ENCODE data around the gene DLK1.
A peak's percentile ranks its signal among the peaks of the same experiment; 100 is the strongest.

DLK1 gene

DNA sequence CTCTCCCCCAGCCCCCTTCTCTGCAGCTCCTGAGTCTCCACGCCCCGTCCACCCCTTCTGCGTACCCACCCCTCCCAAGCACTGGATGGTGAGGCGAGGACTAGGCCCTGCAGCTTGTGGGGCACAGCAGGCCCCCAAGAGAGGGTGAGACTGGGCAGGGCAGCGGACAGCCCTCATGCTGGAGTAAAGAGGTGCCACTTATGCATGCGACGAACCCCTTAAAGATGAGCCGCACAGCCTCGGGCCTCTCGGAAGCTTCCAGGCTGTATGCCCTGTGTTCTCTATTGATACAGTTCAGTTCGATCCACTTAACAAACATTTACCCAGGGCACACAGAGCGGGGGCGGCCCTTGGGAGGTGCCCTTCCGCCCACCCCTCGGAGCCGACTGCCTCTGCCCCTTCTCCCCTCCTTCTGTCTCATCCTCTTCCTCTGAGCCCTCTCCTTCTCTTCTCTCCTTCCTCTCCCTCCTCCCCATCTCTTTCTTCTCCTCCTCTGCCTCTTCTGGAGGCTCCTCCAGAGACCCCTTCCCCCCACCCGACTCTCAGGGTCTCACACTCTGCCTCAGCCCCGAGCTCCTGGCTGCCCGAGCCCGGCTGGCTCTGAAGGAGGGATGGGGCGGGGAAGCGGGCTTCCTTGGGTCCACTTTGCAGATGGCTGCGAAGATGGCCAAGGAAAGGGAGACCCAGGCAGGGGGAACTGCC is 32.7 kb upstream of the DLK1 start:
- no peak for DNase-seq (ENCODE audit: low read depth in 2 of 2)

GRCh38 chr14:100694579-100695422 is 31.9 kb upstream of the DLK1 start:
- DNase-seq (ENCODE audit: low read depth in 2 of 2) = no peak

- DNase-seq (ENCODE audit: low read depth in 2 of 2) = no peak
These were observed 31.3 kb upstream of the DLK1 start for GRCh38 chr14:100695423-100695738.

GRCh38 chr14:100696008-100696407 is 30.7 kb upstream of the DLK1 start:
- DNase-seq (ENCODE audit: low read depth in 2 of 2) = no peak

DNA sequence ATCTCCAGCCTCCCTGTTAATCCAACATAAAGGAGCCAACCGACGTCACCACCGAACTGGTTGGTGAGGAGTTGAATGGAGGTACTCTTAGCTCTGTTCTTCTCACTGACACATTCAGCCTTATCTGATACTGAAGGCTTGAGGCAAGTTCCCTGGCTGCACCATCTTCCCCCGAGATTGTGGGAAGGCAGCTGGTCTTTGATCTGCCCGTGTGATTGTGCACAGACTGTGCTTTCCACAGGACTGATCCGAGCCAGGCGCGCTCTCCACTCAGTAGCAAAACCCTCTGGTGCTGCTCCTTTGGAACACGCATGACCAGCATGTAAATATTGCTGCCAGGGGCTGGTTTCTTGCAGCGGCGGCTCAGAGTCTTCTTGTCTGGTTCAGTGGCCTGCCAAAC is 30.1 kb upstream of the DLK1 start:
- DNase-seq (ENCODE audit: low read depth in 2 of 2) = no peak

DNA sequence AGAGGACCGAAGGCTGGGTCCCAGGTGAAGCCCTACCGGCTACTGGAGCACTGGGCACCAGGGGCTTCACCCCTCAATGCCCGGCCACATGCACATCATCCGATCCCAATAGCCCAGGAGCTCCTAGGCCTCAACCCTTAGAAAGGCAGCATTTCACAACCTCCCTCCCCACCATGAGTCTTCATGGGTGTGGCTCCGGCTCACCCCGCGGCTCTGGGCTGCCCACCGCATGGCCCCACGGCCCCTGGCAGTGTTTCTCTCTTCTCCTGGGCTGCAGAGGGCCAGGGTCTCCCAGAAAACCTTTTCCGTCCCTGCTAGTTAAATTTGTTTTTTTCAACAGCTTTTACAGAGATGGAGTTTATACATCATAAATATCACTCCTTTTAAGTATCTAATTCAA is 28.6 kb upstream of the DLK1 start:
- DNase-seq (ENCODE audit: low read depth in 2 of 2) = no peak

DNA sequence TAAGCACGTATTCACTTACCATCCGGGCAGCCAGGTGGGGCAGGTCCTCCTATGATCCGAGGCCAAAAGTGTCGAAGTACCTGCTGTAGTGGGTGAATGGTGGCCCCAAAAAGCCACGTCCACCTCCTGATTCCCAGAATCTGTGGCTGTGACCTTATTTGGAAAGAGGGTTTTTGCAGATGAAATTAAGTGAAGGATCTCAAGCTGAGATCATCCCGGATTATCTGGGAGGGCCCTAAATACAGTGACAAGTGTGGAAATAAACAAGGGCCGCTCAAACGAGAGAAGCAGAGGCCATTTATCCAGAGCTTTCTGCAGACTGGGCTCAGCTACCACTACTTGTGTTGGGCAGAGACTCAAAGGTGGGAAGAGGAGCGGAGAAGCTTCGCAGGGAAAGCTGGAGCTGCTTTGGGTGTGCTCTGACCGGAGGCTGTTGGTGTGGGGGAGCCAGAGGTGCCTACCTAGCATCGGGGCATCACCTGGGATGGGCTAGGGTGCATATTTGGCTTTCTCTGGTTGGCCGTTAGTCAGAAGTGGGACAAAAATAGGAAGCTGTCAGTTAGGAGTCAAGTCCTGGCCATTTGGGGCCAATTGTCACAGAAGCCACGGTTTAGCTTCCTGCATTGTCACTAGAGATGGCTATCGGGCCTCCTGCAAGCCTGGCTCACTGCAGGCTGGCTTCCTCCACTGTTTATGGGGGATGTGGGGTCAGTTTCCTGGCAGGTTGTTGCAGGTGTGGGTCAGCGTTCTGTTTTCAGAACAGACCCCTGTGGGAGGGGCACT is 27.8 kb upstream of the DLK1 start:
- no peak for DNase-seq (ENCODE audit: low read depth in 2 of 2)

DNA sequence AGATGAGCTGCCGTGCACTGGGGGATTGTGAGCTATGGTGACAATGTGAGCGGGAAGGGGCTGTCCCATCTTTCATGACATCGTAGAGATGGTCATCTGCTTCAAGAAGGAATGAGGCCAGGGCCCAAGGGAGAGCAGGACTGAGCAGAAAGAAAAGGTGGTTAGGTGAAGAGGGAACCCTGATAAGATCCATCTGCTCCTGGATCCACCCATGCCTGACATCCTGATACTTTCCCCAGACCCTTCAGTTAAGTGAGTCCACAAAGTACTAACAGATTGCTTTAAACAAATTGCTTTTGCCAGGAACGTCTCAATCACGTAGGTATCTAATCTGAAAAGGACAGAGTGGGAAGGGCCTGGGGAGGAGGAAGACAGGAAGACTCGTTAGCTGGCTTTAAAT is 25.4 kb upstream of the DLK1 start:
- DNase-seq (ENCODE audit: low read depth in 2 of 2) = no peak

- DNase-seq (ENCODE audit: low read depth in 2 of 2) = no peak
These were observed 24.1 kb upstream of the DLK1 start for GRCh38 chr14:100702590-100702989.

GRCh38 chr14:100703386-100704220 is 23.1 kb upstream of the DLK1 start:
- DNase-seq (ENCODE audit: low read depth in 2 of 2) = no peak

DNA sequence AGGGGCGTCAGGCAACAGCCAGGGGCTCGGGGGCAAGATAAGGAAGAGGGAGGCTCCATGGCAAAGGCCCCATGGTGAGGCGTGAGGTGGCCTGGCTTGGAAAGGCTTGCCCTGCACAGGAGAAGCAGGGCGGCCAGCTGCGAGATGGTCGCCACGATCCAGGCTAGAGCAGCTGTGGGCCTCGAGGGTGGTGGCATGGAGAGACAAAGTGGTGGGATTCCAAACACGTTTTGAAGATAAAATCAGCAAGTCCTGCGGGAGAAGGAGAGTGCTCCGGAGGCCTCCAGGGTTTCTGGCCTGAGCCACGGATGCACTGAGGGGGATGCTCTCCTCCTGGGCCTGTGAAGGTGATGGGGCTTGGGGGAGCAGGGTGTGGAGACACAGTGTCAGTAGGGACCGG is 20.5 kb upstream of the DLK1 start:
- no peak for DNase-seq (ENCODE audit: low read depth in 2 of 2)

- no peak for DNase-seq (ENCODE audit: low read depth in 2 of 2)
These were observed 19.8 kb upstream of the DLK1 start for GRCh38 chr14:100706860-100707259.

DNA sequence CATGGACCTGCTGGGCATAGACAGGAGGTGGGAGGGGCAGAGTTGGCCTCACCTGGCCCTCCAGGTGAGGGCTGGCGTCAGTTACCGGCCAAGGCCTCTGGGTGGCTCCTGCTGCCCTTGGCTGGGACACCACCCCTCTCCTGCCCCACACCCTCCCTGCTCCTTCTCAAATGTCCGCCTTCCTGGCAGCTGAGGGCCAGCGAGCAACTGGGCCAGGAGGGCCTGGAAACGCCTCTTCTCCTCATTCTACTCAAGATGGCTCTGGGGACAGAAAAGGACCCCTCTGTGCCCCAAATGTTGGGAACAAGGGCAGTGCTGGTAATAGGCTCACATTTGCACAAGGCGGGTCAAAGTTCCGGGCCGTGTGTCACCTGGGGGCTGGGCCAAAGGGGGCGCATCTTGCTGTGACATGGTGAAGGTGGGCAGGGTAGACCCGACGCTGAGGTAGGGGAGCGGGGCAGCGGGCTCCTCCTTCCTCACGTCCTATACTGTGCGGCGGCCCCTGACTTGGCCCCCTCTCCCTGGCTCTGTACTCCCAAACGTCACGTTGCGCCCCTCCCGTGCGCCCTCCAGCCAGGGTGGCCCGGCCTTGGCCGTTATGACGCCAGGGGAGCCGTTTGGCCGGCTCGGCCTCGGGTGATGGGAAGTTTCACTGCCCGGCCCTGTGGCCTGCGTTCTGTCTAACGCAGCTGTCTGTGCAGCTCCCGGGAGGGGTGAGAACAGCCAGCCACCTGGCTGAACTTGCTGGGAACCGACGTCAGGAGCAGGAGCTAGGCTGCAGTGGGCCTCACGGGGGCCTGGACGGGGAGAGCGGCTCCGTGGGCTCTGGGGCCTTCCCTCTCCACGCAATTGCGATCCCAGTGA is 18.0 kb upstream of the DLK1 start:
- no peak for DNase-seq (ENCODE audit: low read depth in 2 of 2)

- peak in 1 of 2 donors; percentile 4 for DNase-seq (ENCODE audit: low read depth in 2 of 2)
These were observed 17.1 kb upstream of the DLK1 start for GRCh38 chr14:100709289-100710284.

DNA sequence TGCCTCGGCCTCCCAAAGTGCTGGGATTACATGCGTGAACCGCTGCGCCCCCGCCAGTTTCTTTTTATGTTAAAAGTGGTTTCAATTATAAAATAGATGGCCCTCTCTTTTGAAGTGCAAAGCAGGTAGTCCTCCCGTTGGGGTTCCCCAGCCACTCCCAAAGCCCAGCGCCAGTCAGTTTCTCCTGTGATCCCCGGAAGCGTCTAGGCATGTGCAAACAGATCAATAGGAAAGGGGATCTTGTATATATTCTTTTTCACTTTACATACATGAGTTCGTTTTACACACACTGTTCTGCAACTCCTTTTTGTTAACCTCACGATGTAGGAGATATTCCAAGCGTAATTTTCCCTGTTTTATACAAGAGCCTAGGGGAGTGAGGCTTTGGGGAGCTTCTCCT is 16.3 kb upstream of the DLK1 start:
- DNase-seq (ENCODE audit: low read depth in 2 of 2) = no peak

- no peak for DNase-seq (ENCODE audit: low read depth in 2 of 2)
These were observed 15.7 kb upstream of the DLK1 start for GRCh38 chr14:100710826-100711462.

- no peak for DNase-seq (ENCODE audit: low read depth in 2 of 2)
These were observed 15.2 kb upstream of the DLK1 start for GRCh38 chr14:100711493-100711892.

- DNase-seq (ENCODE audit: low read depth in 2 of 2) = no peak
These were observed 14.2 kb upstream of the DLK1 start for GRCh38 chr14:100712490-100712889.

GRCh38 chr14:100713705-100714104 is 13.0 kb upstream of the DLK1 start:
- no peak for DNase-seq (ENCODE audit: low read depth in 2 of 2)
